Liver (tissue), 9 donors: ENCODE data around the gene DEDD. TPM values are rescaled to one million over a fixed set of nuclear protein-coding genes. Genes with fewer than 3 reads are reported as not detected.
A peak's percentile ranks its signal among the peaks of the same experiment; 100 is the strongest.

Experiments used
- DNase-seq: peaks from one replicate; pipeline ENCODE4 v3.0.0-alpha.2; 2017; ENCODE audit warnings: low spot score
- H3K27ac ChIP-seq, 2 donors: one replicate each; pipeline ENCODE4 v1.7.0; 2013; ENCODE audit warnings: inconsistent platforms in 2 of 2, low read length in 2 of 2, control low read depth in 1 of 2, low read depth in 1 of 2, mild to moderate bottlenecking in 1 of 2
- H3K27me3 ChIP-seq, 4 donors: one replicate each; pipeline versions ENCODE4 v1.6.1 to v1.7.0; 2013; ENCODE audit warnings: low read length in 3 of 4, inconsistent platforms in 1 of 4, mild to moderate bottlenecking in 1 of 4, moderate library complexity in 1 of 4; ENCODE audit not compliant: control insufficient read depth in 4 of 4, insufficient read depth in 4 of 4
- H3K36me3 ChIP-seq, 4 donors: one replicate each; pipeline versions ENCODE4 v1.6.1 to v1.7.0; 2013; ENCODE audit warnings: low read length in 3 of 4, mild to moderate bottlenecking in 3 of 4, low read depth in 1 of 4, moderate library complexity in 1 of 4; ENCODE audit not compliant: control insufficient read depth in 4 of 4, insufficient read depth in 3 of 4
- H3K4me1 ChIP-seq, 4 donors: one replicate each; pipeline versions ENCODE4 v1.6.1 to v1.7.0; 2013; ENCODE audit warnings: low read length in 3 of 4, mild to moderate bottlenecking in 3 of 4, moderate library complexity in 1 of 4; ENCODE audit not compliant: control insufficient read depth in 4 of 4, insufficient read depth in 4 of 4
- H3K4me3 ChIP-seq, 3 donors: one replicate each; pipeline versions ENCODE4 v1.6.1 to v1.7.0; 2013; ENCODE audit warnings: low read length in 3 of 3, control low read depth in 1 of 3, low read depth in 1 of 3, mild to moderate bottlenecking in 1 of 3
- H3K9ac ChIP-seq, 2 donors: one replicate each; pipeline ENCODE4 v1.7.0; 2013; ENCODE audit warnings: low read length in 2 of 2, mild to moderate bottlenecking in 2 of 2, moderate library complexity in 2 of 2, control low read depth in 1 of 2, low read depth in 1 of 2
- H3K9me3 ChIP-seq, 4 donors: one replicate each; pipeline versions ENCODE4 v1.6.1 to v1.7.0; 2013; ENCODE audit warnings: low read length in 3 of 4; ENCODE audit not compliant: control insufficient read depth in 4 of 4
- FOXA1 ChIP-seq: IDR thresholded peaks from 2 replicates; pipeline ENCODE4 v1.6.1; 2016; ENCODE audit warnings: antibody characterized with exemption
- GABPA ChIP-seq, 2 donors: IDR thresholded peaks in 1 of 2; conservative IDR thresholded peaks in 1 of 2; 2 replicates each; pipeline ENCODE4 v1.6.1; 2016; ENCODE audit warnings: antibody characterized with exemption in 2 of 2, mild to moderate bottlenecking in 1 of 2, moderate library complexity in 1 of 2
- HNF4G ChIP-seq: IDR thresholded peaks from 2 replicates; pipeline ENCODE4 v1.6.1; 2016; ENCODE audit warnings: antibody characterized with exemption
- JUND ChIP-seq, 2 donors: IDR thresholded peaks; 2 replicates each; pipeline ENCODE4 v1.6.1; 2016; ENCODE audit warnings: antibody characterized with exemption in 2 of 2
- NR2F2 ChIP-seq: IDR thresholded peaks from 2 replicates; pipeline ENCODE4 v1.6.1; 2016; ENCODE audit warnings: antibody characterized with exemption
- RAD21 ChIP-seq, 2 donors: IDR thresholded peaks; 2 replicates each; pipeline ENCODE4 v1.6.1; 2016; ENCODE audit warnings: antibody characterized with exemption in 2 of 2, mild to moderate bottlenecking in 2 of 2
- RXRA ChIP-seq, 2 donors: IDR thresholded peaks; 2 replicates each; pipeline ENCODE4 v1.6.1; 2017 to 2018; ENCODE audit warnings: antibody characterized with exemption in 2 of 2, mild to moderate bottlenecking in 1 of 2
- SP1 ChIP-seq: IDR thresholded peaks from 2 replicates; pipeline ENCODE4 v1.6.1; 2018; ENCODE audit warnings: antibody characterized with exemption, mild to moderate bottlenecking
- YY1 ChIP-seq: IDR thresholded peaks from 2 replicates; pipeline ENCODE4 v1.6.1; 2016; ENCODE audit warnings: antibody characterized with exemption, mild to moderate bottlenecking
- WGBS: extraction: QIAGEN DNeasy Blood & Tissue Kit; methylation state at CpG from one replicate; pipeline ENCODE4 v1.1.7; 2013; 5-methylcytosine and 5-hydroxymethylcytosine counted together
- polyA plus RNA-seq, 2 donors: library from polyadenylated mRNA; stranded (reverse) in 1 of 2; unstranded in 1 of 2; fragments of 200-250 nt in 1 of 2; fragments of >200 nt in 1 of 2; fragmentation: Nextera tagmentation in 1 of 2; extraction: Ambion mirVana in 1 of 2; gene quantifications; one replicate each; pipeline versions ENCODE4 v1.2.1 to v1.2.3, GENCODE V29; 2013 to 2015
- total RNA-seq, 2 donors: library from RNA; depleted of rRNA; stranded (reverse); fragments of >200 nt; gene quantifications; one replicate each; pipeline ENCODE4 v1.2.3, GENCODE V29; 2014
- TF ChIP-seq, protein P1 (sequence below): fragments of 150-350 bp; IDR thresholded peaks from 2 replicates; pipeline ENCODE4 v1.5.1; 2017; ENCODE audit warnings: improper control_type of control experiment, low read depth, low read length; ENCODE audit not compliant: missing input control
- TF ChIP-seq, protein P2 (sequence below): IDR thresholded peaks from 2 replicates; pipeline ENCODE4 v1.6.1; 2016; ENCODE audit warnings: antibody characterized with exemption, mild to moderate bottlenecking
- TF ChIP-seq, protein P3 (sequence below): IDR thresholded peaks from 2 replicates; pipeline ENCODE4 v1.6.1; 2016; ENCODE audit warnings: antibody characterized with exemption
- TF ChIP-seq, protein P4 (sequence below): IDR thresholded peaks from 2 replicates; pipeline ENCODE4 v1.6.1; 2016; ENCODE audit warnings: antibody characterized with exemption
- donor health status: healthy.
- donor health status: healthy.
- donor health status: healthy.
- donor health status: healthy.
- donor health status: healthy.

The DEDD gene
- total and polyA plus RNA-seq, 4 donors: 13.8 to 17.7 (median 16.0) TPM

DNA sequence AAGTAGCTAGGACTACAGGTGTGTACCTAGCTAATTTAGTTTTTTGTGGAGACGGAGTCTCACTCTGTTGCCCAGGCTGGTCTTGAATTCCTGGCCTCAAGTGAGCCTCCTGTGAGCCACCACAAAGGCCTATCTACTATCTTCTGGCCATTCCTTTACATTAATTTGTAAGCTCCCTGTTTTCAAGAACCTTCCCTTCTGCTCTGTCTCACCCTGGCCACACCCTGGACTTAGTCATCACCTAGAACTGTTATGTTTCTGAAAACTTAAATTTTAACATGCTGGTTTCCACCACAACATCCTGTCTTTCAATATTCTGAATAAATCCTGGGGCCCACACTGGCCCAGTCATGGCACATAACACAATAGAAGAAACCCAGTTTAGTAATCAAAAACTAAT, 49.7 kb upstream of the DEDD start:
- H3K27ac ChIP-seq: peak overlapping the region in 1 of 2 donors; percentile 60
- DNase-seq: no peak
- TF ChIP-seq YY1 (no peak), NR2F2 (no peak), FOXA1 (no peak), JUND (IDR thresholded peaks at IDR 0.05) (no peak), GABPA (IDR thresholded peaks at IDR 0.05 in 1 of 2, conservative IDR thresholded peaks at IDR 0.05 in 1 of 2) (no peak), RXRA (IDR thresholded peaks at IDR 0.05) (no peak), HNF4G (no peak)
- TF ChIP-seq, protein P1, sequence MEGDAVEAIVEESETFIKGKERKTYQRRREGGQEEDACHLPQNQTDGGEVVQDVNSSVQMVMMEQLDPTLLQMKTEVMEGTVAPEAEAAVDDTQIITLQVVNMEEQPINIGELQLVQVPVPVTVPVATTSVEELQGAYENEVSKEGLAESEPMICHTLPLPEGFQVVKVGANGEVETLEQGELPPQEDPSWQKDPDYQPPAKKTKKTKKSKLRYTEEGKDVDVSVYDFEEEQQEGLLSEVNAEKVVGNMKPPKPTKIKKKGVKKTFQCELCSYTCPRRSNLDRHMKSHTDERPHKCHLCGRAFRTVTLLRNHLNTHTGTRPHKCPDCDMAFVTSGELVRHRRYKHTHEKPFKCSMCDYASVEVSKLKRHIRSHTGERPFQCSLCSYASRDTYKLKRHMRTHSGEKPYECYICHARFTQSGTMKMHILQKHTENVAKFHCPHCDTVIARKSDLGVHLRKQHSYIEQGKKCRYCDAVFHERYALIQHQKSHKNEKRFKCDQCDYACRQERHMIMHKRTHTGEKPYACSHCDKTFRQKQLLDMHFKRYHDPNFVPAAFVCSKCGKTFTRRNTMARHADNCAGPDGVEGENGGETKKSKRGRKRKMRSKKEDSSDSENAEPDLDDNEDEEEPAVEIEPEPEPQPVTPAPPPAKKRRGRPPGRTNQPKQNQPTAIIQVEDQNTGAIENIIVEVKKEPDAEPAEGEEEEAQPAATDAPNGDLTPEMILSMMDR: no peak
- TF ChIP-seq, protein P2, sequence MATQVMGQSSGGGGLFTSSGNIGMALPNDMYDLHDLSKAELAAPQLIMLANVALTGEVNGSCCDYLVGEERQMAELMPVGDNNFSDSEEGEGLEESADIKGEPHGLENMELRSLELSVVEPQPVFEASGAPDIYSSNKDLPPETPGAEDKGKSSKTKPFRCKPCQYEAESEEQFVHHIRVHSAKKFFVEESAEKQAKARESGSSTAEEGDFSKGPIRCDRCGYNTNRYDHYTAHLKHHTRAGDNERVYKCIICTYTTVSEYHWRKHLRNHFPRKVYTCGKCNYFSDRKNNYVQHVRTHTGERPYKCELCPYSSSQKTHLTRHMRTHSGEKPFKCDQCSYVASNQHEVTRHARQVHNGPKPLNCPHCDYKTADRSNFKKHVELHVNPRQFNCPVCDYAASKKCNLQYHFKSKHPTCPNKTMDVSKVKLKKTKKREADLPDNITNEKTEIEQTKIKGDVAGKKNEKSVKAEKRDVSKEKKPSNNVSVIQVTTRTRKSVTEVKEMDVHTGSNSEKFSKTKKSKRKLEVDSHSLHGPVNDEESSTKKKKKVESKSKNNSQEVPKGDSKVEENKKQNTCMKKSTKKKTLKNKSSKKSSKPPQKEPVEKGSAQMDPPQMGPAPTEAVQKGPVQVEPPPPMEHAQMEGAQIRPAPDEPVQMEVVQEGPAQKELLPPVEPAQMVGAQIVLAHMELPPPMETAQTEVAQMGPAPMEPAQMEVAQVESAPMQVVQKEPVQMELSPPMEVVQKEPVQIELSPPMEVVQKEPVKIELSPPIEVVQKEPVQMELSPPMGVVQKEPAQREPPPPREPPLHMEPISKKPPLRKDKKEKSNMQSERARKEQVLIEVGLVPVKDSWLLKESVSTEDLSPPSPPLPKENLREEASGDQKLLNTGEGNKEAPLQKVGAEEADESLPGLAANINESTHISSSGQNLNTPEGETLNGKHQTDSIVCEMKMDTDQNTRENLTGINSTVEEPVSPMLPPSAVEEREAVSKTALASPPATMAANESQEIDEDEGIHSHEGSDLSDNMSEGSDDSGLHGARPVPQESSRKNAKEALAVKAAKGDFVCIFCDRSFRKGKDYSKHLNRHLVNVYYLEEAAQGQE: no peak
- TF ChIP-seq, protein P3, sequence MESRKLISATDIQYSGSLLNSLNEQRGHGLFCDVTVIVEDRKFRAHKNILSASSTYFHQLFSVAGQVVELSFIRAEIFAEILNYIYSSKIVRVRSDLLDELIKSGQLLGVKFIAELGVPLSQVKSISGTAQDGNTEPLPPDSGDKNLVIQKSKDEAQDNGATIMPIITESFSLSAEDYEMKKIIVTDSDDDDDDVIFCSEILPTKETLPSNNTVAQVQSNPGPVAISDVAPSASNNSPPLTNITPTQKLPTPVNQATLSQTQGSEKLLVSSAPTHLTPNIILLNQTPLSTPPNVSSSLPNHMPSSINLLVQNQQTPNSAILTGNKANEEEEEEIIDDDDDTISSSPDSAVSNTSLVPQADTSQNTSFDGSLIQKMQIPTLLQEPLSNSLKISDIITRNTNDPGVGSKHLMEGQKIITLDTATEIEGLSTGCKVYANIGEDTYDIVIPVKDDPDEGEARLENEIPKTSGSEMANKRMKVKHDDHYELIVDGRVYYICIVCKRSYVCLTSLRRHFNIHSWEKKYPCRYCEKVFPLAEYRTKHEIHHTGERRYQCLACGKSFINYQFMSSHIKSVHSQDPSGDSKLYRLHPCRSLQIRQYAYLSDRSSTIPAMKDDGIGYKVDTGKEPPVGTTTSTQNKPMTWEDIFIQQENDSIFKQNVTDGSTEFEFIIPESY: no peak
- TF ChIP-seq, protein P4, sequence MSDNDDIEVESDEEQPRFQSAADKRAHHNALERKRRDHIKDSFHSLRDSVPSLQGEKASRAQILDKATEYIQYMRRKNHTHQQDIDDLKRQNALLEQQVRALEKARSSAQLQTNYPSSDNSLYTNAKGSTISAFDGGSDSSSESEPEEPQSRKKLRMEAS: no peak
- no peaks in the 10 kb centered on the region for H3K36me3 ChIP-seq
- WGBS: 97% methylated on average over 1 of the region's 1 CpG
- H3K4me3 ChIP-seq: no peak overlapping the region
- peaks cover 0 to 12% (median 8%) of the 10 kb centered on the region in 4 donors for H3K4me1 ChIP-seq
- H3K9ac ChIP-seq: no peak overlapping the region
- H3K9me3 ChIP-seq: no peaks in the 10 kb centered on the region
- no peaks in the 10 kb centered on the region for H3K27me3 ChIP-seq

DNA sequence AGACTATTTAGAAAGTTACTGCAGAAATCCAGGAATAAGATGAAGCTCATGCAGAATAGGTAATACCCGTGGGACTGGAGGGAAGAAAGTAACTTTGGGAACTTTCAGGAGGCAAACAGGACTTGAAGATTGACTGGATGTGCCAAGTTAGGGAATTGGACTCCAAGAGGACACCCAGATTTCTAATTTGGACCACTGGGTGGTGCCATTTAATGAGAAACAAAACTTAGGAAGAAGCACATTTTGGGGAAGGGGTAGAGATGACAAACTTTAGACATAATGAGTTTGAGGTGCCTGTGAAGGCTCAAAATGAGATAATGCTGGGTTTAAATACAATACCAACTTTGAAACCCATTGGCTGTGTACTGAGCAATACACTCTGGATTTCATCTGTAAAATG, 48.2 kb upstream of the DEDD start:
- no peaks in the 10 kb centered on the region for H3K9me3 ChIP-seq
- 51% methylated on average over 1 of the region's 1 CpG for WGBS
- no peak overlapping the region for H3K4me3 ChIP-seq
- H3K36me3 ChIP-seq: peaks cover 0 to under 1% (median 0%) of the 10 kb centered on the region in 4 donors
- no peak overlapping the region for H3K9ac ChIP-seq
- no peak for DNase-seq
- H3K27ac ChIP-seq: no peak overlapping the region
- peaks cover 0 to 22% (median 16%) of the 10 kb centered on the region in 4 donors for H3K4me1 ChIP-seq
- H3K27me3 ChIP-seq: no peaks in the 10 kb centered on the region
- TF ChIP-seq, protein P1: peak; percentile 34
- TF ChIP-seq NR2F2 (no peak), GABPA (IDR thresholded peaks at IDR 0.05 in 1 of 2, conservative IDR thresholded peaks at IDR 0.05 in 1 of 2) (no peak), RAD21 (IDR thresholded peaks at IDR 0.05) (peak; percentile 59 to 68), SP1 (no peak)
- TF ChIP-seq, protein P2: no peak
